Nephron (organoid): ENCODE results near the gene PACSIN2.
A peak's percentile ranks its signal among the peaks of the same experiment; 100 is the strongest.

ENCODE experiments used
- H3K27ac Mint-ChIP-seq, 3 experiments: 2 replicates each; pipeline ENCODE4 v1.8.0; 2020; ENCODE audit warnings: mixed read lengths in 3 of 3, mild to moderate bottlenecking in 2 of 3, moderate library complexity in 1 of 3
- H3K27me3 Mint-ChIP-seq: 2 replicates; pipeline ENCODE4 v1.8.0; 2021; ENCODE audit warnings: low read depth, mild to moderate bottlenecking, moderate library complexity, mixed read lengths
- H3K36me3 Mint-ChIP-seq: 2 replicates; pipeline ENCODE4 v1.8.0; 2020; ENCODE audit warnings: low read depth, mixed read lengths
- H3K4me1 Mint-ChIP-seq: 2 replicates; pipeline ENCODE4 v1.8.0; 2020; ENCODE audit warnings: mixed read lengths
- H3K4me3 Mint-ChIP-seq, 3 experiments: 2 replicates each; pipeline ENCODE4 v1.8.0; 2020; ENCODE audit warnings: mild to moderate bottlenecking in 3 of 3, mixed read lengths in 3 of 3, moderate library complexity in 2 of 3
- H3K9me3 Mint-ChIP-seq: 2 replicates; pipeline ENCODE4 v1.8.0; 2020; ENCODE audit warnings: mixed read lengths
- CTCF ChIP-seq, 3 experiments: fragments of 200-600 bp; sonication (generic); IDR thresholded peaks; one replicate each; pipeline ENCODE4 v1.5.0; 2021; ENCODE audit warnings: antibody characterized with exemption in 3 of 3; ENCODE audit not compliant: unreplicated experiment in 3 of 3

The PACSIN2 gene

GRCh38 chr22:42873356-42873755, 141.6 kb downstream of the PACSIN2 start:
- no peak for TF ChIP-seq CTCF (IDR thresholded peaks at IDR 0.05; ENCODE audit: unreplicated experiment in 3 of 3)

GRCh38 chr22:42872821-42873220, 142.1 kb downstream of the PACSIN2 start:
- Mint-ChIP-seq H3K4me1 (peaks cover 13% of the 10 kb centered on the region), H3K9me3 (no peaks in the 10 kb centered on the region), H3K4me3 (no peak overlapping the region), H3K27me3 (no peaks in the 10 kb centered on the region), H3K27ac (peak overlapping the region in 1 of 3 experiments; percentile 41), H3K36me3 (peaks cover 30% of the 10 kb centered on the region)
- TF ChIP-seq CTCF (IDR thresholded peaks at IDR 0.05; ENCODE audit: unreplicated experiment in 3 of 3) = no peak

More at GRCh38 chr22:42873356-42873755, 141.6 kb downstream of the PACSIN2 start:
- H3K27me3 Mint-ChIP-seq = no peaks in the 10 kb centered on the region
- H3K36me3 Mint-ChIP-seq = peaks cover 32% of the 10 kb centered on the region
- H3K9me3 Mint-ChIP-seq = no peaks in the 10 kb centered on the region
- no peak overlapping the region for H3K27ac Mint-ChIP-seq
- peaks cover 12% of the 10 kb centered on the region for H3K4me1 Mint-ChIP-seq
- no peak overlapping the region for H3K4me3 Mint-ChIP-seq

GRCh38 chr22:42871146-42872050, 143.6 kb downstream of the PACSIN2 start:
- Mint-ChIP-seq H3K36me3 (peaks cover 25% of the 10 kb centered on the region), H3K4me1 (peaks cover 16% of the 10 kb centered on the region), H3K4me3 (no peak overlapping the region), H3K27ac (no peak overlapping the region), H3K9me3 (no peaks in the 10 kb centered on the region), H3K27me3 (no peaks in the 10 kb centered on the region)
- no peak for TF ChIP-seq CTCF (IDR thresholded peaks at IDR 0.05; ENCODE audit: unreplicated experiment in 3 of 3)

GRCh38 chr22:42869888-42870480, 145.0 kb downstream of the PACSIN2 start:
- Mint-ChIP-seq H3K9me3 (no peaks in the 10 kb centered on the region), H3K27me3 (no peaks in the 10 kb centered on the region), H3K27ac (no peak overlapping the region), H3K36me3 (peaks cover 16% of the 10 kb centered on the region), H3K4me3 (no peak overlapping the region), H3K4me1 (peaks cover 16% of the 10 kb centered on the region)
- no peak for TF ChIP-seq CTCF (IDR thresholded peaks at IDR 0.05; ENCODE audit: unreplicated experiment in 3 of 3)

- no peaks in the 10 kb centered on the region for H3K9me3 Mint-ChIP-seq
- H3K27ac Mint-ChIP-seq = no peak overlapping the region
- H3K36me3 Mint-ChIP-seq = peaks cover 15% of the 10 kb centered on the region
- no peaks in the 10 kb centered on the region for H3K27me3 Mint-ChIP-seq
- TF ChIP-seq CTCF (IDR thresholded peaks at IDR 0.05; ENCODE audit: unreplicated experiment in 3 of 3) = no peak
- H3K4me1 Mint-ChIP-seq = peaks cover 16% of the 10 kb centered on the region
- no peak overlapping the region for H3K4me3 Mint-ChIP-seq
These were observed 145.5 kb downstream of the PACSIN2 start for GRCh38 chr22:42869463-42869862.
